Endothelial cell of umbilical vein (primary cell): ENCODE measurements around the gene CERS6. TPM values are rescaled to one million over a fixed set of nuclear protein-coding genes. Genes with fewer than 3 reads are reported as not detected.

Source experiments
- BruUV-seq: library from RNA; stranded (reverse); fragments of 400-500 nt; replicated peaks from 2 replicates; lab custom pipeline; 2021; lab: Mats Ljungman, UMichigan
- CTCF ChIA-PET: fragments of 300-600, 350-600 bp; sonication (Branson Sonifier 250); formaldehyde crosslinking; loops from one replicate; lab custom pipeline; 2021; ENCODE audit warnings: antibody characterized with exemption, inconsistent platforms; lab: Charles Lee
- POLR2A ChIA-PET: fragments of 300-600, 350-600 bp; sonication (Branson Sonifier 250); formaldehyde crosslinking; loops from one replicate; lab custom pipeline; 2021; ENCODE audit warnings: antibody characterized with exemption, inconsistent platforms; lab: Charles Lee
- DNase-seq: peaks from one replicate; pipeline ENCODE4 v3.0.0-alpha.2; 2011; ENCODE audit warnings: low read depth, low spot score
- FAIRE-seq: peaks from 2 replicates; lab custom pipeline; 2011; peaks lifted over from hg19 to GRCh38; lab: Jason Lieb, UNC
- H2AFZ ChIP-seq: 2 replicates; pipeline ENCODE4 v1.6.0; 2012; ENCODE audit warnings: low read depth, low read length, control low read depth, inconsistent platforms
- H3K27ac ChIP-seq: 2 replicates; pipeline ENCODE4 v1.5.1; 2011; ENCODE audit warnings: low read depth, mild to moderate bottlenecking, control low read depth, low read length, moderate library complexity; ENCODE audit not compliant: insufficient read depth
- H3K27me3 ChIP-seq, 2 experiments: 2 replicates each; pipeline versions ENCODE4 v1.6.0 to v1.6.1; 2011; ENCODE audit warnings: low read length in 2 of 2, mixed read lengths in 1 of 2; ENCODE audit not compliant: control insufficient read depth in 2 of 2, insufficient read depth in 2 of 2
- H3K36me3 ChIP-seq, 2 experiments: 2 replicates in 1 of 2; 3 replicates in 1 of 2; pipeline ENCODE4 v1.5.1; 2011; ENCODE audit warnings: low read length in 2 of 2, mild to moderate bottlenecking in 1 of 2, moderate library complexity in 1 of 2; ENCODE audit not compliant: control insufficient read depth in 2 of 2, insufficient read depth in 2 of 2; ENCODE audit errors: extremely low read depth in 1 of 2
- H3K4me1 ChIP-seq: 3 replicates; pipeline ENCODE4 v1.5.1; 2011; ENCODE audit warnings: mild to moderate bottlenecking, low read length; ENCODE audit not compliant: control insufficient read depth, insufficient read depth; ENCODE audit errors: extremely low read depth
- H3K4me2 ChIP-seq: 2 replicates; pipeline ENCODE4 v1.6.1; 2011; ENCODE audit warnings: low read length, control low read depth, mixed read lengths; ENCODE audit not compliant: insufficient read depth
- H3K4me3 ChIP-seq, 3 experiments: fragments of 200-600 bp in 1 of 3; sonication (generic), shearing (Covaris generic) in 1 of 3; replicated peaks in 1 of 3; 2 replicates each; pipeline ENCODE4 v1.5.1; 2011 to 2016; ENCODE audit warnings: control low read depth in 3 of 3, low read length in 3 of 3, mild to moderate bottlenecking in 2 of 3, inconsistent platforms in 1 of 3, low read depth in 1 of 3, moderate library complexity in 1 of 3; ENCODE audit not compliant: insufficient read depth in 1 of 3
- H3K79me2 ChIP-seq: 2 replicates; pipeline ENCODE4 v1.6.0; 2012; ENCODE audit warnings: low read length, inconsistent platforms; ENCODE audit not compliant: control insufficient read depth, insufficient read depth
- H3K9ac ChIP-seq: replicated peaks from 2 replicates; pipeline ENCODE3; 2011; ENCODE audit warnings: low read length, control low read depth; ENCODE audit not compliant: insufficient read depth; ENCODE audit errors: extremely low read depth
- H3K9me1 ChIP-seq: replicated peaks from 3 replicates; pipeline ENCODE4 v1.6.0; 2011; ENCODE audit warnings: mild to moderate bottlenecking, low read length; ENCODE audit not compliant: control insufficient read depth, insufficient read depth; ENCODE audit errors: extremely low read depth
- H3K9me3 ChIP-seq: replicated peaks from 2 replicates; pipeline ENCODE4 v1.5.1; 2012; ENCODE audit warnings: low read length, inconsistent platforms; ENCODE audit not compliant: control insufficient read depth, insufficient read depth
- H4K20me1 ChIP-seq: replicated peaks from 2 replicates; pipeline ENCODE3; 2011; ENCODE audit warnings: mild to moderate bottlenecking, low read length; ENCODE audit not compliant: control insufficient read depth, insufficient read depth; ENCODE audit errors: extremely low read depth
- CTCF ChIP-seq, 2 donors: IDR thresholded peaks; 1 replicate in 1 of 2; 2 replicates in 1 of 2; pipeline ENCODE4 v1.5.1; 2011; ENCODE audit warnings: low read length in 2 of 2, mild to moderate bottlenecking in 2 of 2, moderate library complexity in 2 of 2, control low read depth in 1 of 2, inconsistent platforms in 1 of 2, low read depth in 1 of 2; ENCODE audit not compliant: insufficient read depth in 1 of 2; ENCODE audit errors: extremely low read depth in 1 of 2
- EZH2 ChIP-seq: IDR thresholded peaks from 2 replicates; pipeline ENCODE4 v1.6.1; 2012; ENCODE audit warnings: borderline replicate concordance, low read depth, mild to moderate bottlenecking, moderate library complexity, low read length, inconsistent platforms; ENCODE audit not compliant: severe bottlenecking
- FOS ChIP-seq: IDR thresholded peaks from 2 replicates; pipeline ENCODE4 v1.6.1; 2011; ENCODE audit warnings: mild to moderate bottlenecking, low read length, moderate library complexity, borderline replicate concordance; ENCODE audit not compliant: insufficient read depth
- GATA2 ChIP-seq: IDR thresholded peaks from 2 replicates; pipeline ENCODE4 v1.7.0; 2011; ENCODE audit warnings: low read depth, mild to moderate bottlenecking, moderate library complexity, mixed read lengths, low read length; ENCODE audit not compliant: insufficient read length, insufficient read depth
- JUN ChIP-seq: IDR thresholded peaks from 2 replicates; pipeline ENCODE4 v1.6.1; 2011; ENCODE audit warnings: borderline replicate concordance, low read depth; ENCODE audit not compliant: insufficient read length, insufficient read depth
- MAX ChIP-seq: IDR thresholded peaks from 2 replicates; pipeline ENCODE4 v1.6.1; 2011; ENCODE audit not compliant: insufficient read depth, insufficient read length
- MYC ChIP-seq: IDR thresholded peaks from one replicate; pipeline ENCODE4 v1.6.1; 2011; ENCODE audit warnings: mild to moderate bottlenecking, low read depth, low read length
- POLR2A ChIP-seq: IDR thresholded peaks from 2 replicates; pipeline ENCODE4 v1.6.1; 2012; ENCODE audit warnings: low read depth, mild to moderate bottlenecking, control low read depth, low read length
- POLR2AphosphoS5 ChIP-seq: IDR thresholded peaks from 2 replicates; pipeline ENCODE4 v1.6.1; 2012; ENCODE audit warnings: low read depth, mild to moderate bottlenecking, control low read depth, low read length, moderate library complexity; ENCODE audit not compliant: insufficient read depth
- dilution Hi-C: fragments of 300-500 bp; cut with MboI; formaldehyde crosslinking; loops from one replicate; pipeline ENCODE4 v1.15.0; 2019; ENCODE audit warnings: low sequenced_read_pairs; ENCODE audit not compliant: extremely low pct_ligation_motif_present
- intact Hi-C: fragments of 100-400 bp; cut with micrococcal nuclease; formaldehyde crosslinking; loops from one replicate; pipeline ENCODE4 v1.10.0; 2022
- polyA plus RNA-seq, 4 experiments: library from polyadenylated mRNA; depleted of rRNA in 3 of 4; stranded (reverse) in 3 of 4; unstranded in 1 of 4; fragments of >200 nt; gene quantifications; 2 replicates each; pipeline versions ENCODE4 v1.2.1 to v1.2.3, GENCODE V29; 2011 to 2012; ENCODE audit warnings: missing spikeins in 1 of 4
- total RNA-seq: library from RNA; stranded (reverse); gene quantifications from 2 replicates; pipeline ENCODE4 v1.2.3, GENCODE V29; 2021

The CERS6 gene
- total and polyA plus RNA-seq, 2 donors (not counting 3 experiments of a cell fraction or from before 2014, with no cell fraction given): 2.7 to 11.7 TPM

DNA sequence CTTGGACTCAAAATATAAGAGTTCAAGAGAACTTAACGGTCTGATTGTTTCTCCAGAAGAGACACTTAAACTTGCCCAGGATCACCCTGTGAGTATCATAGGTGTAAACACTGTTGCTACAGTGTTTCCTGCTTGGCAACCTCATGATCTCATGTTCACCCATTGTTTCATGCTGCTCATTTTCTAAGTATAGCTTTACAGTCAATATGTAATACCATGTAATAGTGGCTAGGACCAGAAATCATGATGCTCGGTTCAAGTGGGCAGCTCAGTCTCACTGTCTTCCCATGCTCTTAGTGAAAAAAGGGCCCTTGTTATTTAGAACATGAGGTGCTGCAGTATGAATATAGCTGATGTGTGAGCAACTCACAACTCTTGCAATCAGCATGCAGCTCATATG, 157.5 kb downstream of the CERS6 start:
- Histone ChIP-seq H3K4me2 (no peak overlapping the region), H2AFZ (no peak overlapping the region), H3K9ac (no peak overlapping the region), H3K27me3 (no peaks in the 10 kb centered on the region), H3K9me3 (no peaks in the 10 kb centered on the region), H3K4me3 (no peak overlapping the region), H3K27ac (no peak overlapping the region), H4K20me1 (no peaks in the 10 kb centered on the region), H3K36me3 (no peaks in the 10 kb centered on the region), H3K4me1 (no peaks in the 10 kb centered on the region), H3K9me1 (no peaks in the 10 kb centered on the region), H3K79me2 (no peaks in the 10 kb centered on the region)
- TF ChIP-seq FOS (no peak), EZH2 (no peak), MAX (no peak), CTCF (IDR thresholded peaks at IDR 0.05; ENCODE audit: extremely low read depth in 1 of 2, insufficient read depth in 1 of 2, low read depth in 1 of 2, low read length in 2 of 2) (no peak), POLR2AphosphoS5 (no peak), MYC (no peak), JUN (no peak), GATA2 (no peak), POLR2A (no peak)
- no TSS peak for BruUV-seq
- no peak for FAIRE-seq
- ChIA-PET CTCF (no interaction called here), POLR2A (no interaction called here)
- dilution Hi-C loops: no loop called here
- peak; percentile 10 for DNase-seq
- intact Hi-C loops: no loop called here
